SK-N-SH treated with all-trans-retinoic acid at 6 μM for 48 hours (cell line): Measurements from ENCODE around the gene LY6G5C.

Experiments
- ARNTL ChIP-seq: fragments of 450-650 bp; formaldehyde crosslinking; IDR thresholded peaks from 2 replicates; pipeline ENCODE4 v1.5.0; 2020; ENCODE audit warnings: low read depth, mild to moderate bottlenecking, moderate library complexity, borderline replicate concordance
- ESRRG ChIP-seq: fragments of 250-450 bp; sonication (Bioruptor Pico); IDR thresholded peaks from 2 replicates; pipeline ENCODE4 v1.6.1; 2021; ENCODE audit warnings: mild to moderate bottlenecking
- ISL1 ChIP-seq: fragments of 250-450 bp; sonication (Bioruptor Pico); IDR thresholded peaks from 2 replicates; pipeline ENCODE4 v2.1.2; 2022; ENCODE audit warnings: mild to moderate bottlenecking, moderate library complexity
- OSR1 ChIP-seq: fragments of 250-450 bp; sonication (Bioruptor Pico); IDR thresholded peaks from 2 replicates; pipeline ENCODE4 v1.8.0; 2022; ENCODE audit warnings: moderate library complexity, mild to moderate bottlenecking, inconsistent platforms
- POU6F1 ChIP-seq: fragments of 250-450 bp; sonication (Bioruptor Pico); IDR thresholded peaks from 2 replicates; pipeline ENCODE4 v1.8.0; 2021; ENCODE audit warnings: low read depth, mild to moderate bottlenecking, moderate library complexity, borderline replicate concordance
- RARB ChIP-seq: fragments of 250-450 bp; sonication (Bioruptor Pico); IDR thresholded peaks from 2 replicates; pipeline ENCODE4 v1.8.0; 2021; ENCODE audit warnings: mild to moderate bottlenecking, moderate library complexity
- SNAI2 ChIP-seq: fragments of 250-450 bp; sonication (Bioruptor Pico); IDR thresholded peaks from 2 replicates; pipeline ENCODE4 v1.5.0; 2020; ENCODE audit warnings: mild to moderate bottlenecking, moderate library complexity
- TOX ChIP-seq: fragments of 250-450 bp; sonication (Bioruptor Pico); IDR thresholded peaks from 2 replicates; pipeline ENCODE4 v1.8.0; 2021; ENCODE audit warnings: mild to moderate bottlenecking, moderate library complexity, borderline replicate concordance
- TSHZ2 ChIP-seq: fragments of 250-450 bp; sonication (Bioruptor Pico); IDR thresholded peaks from 2 replicates; pipeline ENCODE4 v1.5.0; 2020; ENCODE audit warnings: mild to moderate bottlenecking, moderate library complexity
- ZC3H10 ChIP-seq: fragments of 250-450 bp; sonication (Bioruptor Pico); IDR thresholded peaks from 2 replicates; pipeline ENCODE4 v1.5.1; 2021; ENCODE audit warnings: mild to moderate bottlenecking, moderate library complexity
- ZFP30 ChIP-seq: fragments of 450-650 bp; formaldehyde crosslinking; IDR thresholded peaks from 2 replicates; pipeline ENCODE4 v1.5.0; 2022; ENCODE audit warnings: mild to moderate bottlenecking, moderate library complexity
- ZNF565 ChIP-seq: fragments of 450-650 bp; formaldehyde crosslinking; conservative IDR thresholded peaks from 2 replicates; pipeline ENCODE4 v1.5.0; 2020; ENCODE audit warnings: low read depth, mild to moderate bottlenecking, moderate library complexity
- ZNF8 ChIP-seq: fragments of 450-650 bp; formaldehyde crosslinking; IDR thresholded peaks from 2 replicates; pipeline ENCODE4 v1.5.0; 2020; ENCODE audit warnings: mild to moderate bottlenecking, moderate library complexity
- TF ChIP-seq, protein P1 (sequence below): fragments of 250-450 bp; sonication (Bioruptor Pico); IDR thresholded peaks from 2 replicates; pipeline ENCODE4 v1.8.0; 2020; ENCODE audit warnings: mild to moderate bottlenecking, moderate library complexity, borderline replicate concordance

DNA sequence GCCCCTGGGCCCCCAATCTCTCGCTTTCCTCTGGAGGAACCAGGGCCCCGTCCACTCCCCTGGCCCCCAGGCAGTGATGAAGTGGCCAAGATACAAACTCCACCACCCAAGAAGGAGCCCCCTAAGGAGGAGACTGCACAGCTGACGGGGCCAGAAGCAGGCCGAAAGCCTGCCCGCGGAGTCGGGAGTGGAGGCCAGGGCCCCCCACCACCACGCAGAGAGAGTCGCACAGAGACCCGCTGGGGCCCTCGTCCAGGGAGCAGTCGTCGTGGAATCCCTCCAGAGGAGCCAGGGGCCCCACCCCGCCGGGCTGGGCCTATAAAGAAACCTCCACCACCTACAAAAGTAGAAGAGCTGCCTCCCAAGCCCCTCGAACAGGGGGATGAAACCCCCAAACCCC lies 49.7 kb downstream of the LY6G5C start:
- TF ChIP-seq RARB (CRISPR knock-in tag) (no peak), ESRRG (CRISPR knock-in tag) (no peak), SNAI2 (CRISPR knock-in tag) (no peak), ISL1 (CRISPR knock-in tag) (no peak), ARNTL (CRISPR knock-in tag) (no peak), ZFP30 (no peak), ZC3H10 (no peak), POU6F1 (no peak), ZNF8 (CRISPR knock-in tag) (no peak), TOX (CRISPR knock-in tag) (no peak), OSR1 (CRISPR knock-in tag) (no peak), ZNF565 (CRISPR knock-in tag) (no peak), TSHZ2 (CRISPR knock-in tag) (no peak)
- TF ChIP-seq, protein P1, sequence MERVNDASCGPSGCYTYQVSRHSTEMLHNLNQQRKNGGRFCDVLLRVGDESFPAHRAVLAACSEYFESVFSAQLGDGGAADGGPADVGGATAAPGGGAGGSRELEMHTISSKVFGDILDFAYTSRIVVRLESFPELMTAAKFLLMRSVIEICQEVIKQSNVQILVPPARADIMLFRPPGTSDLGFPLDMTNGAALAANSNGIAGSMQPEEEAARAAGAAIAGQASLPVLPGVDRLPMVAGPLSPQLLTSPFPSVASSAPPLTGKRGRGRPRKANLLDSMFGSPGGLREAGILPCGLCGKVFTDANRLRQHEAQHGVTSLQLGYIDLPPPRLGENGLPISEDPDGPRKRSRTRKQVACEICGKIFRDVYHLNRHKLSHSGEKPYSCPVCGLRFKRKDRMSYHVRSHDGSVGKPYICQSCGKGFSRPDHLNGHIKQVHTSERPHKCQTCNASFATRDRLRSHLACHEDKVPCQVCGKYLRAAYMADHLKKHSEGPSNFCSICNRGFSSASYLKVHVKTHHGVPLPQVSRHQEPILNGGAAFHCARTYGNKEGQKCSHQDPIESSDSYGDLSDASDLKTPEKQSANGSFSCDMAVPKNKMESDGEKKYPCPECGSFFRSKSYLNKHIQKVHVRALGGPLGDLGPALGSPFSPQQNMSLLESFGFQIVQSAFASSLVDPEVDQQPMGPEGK (CRISPR knock-in tag) = no peak
